NCI-H774 (cell line): ENCODE data around the gene PPIG.
"Not testable (repeated sequence)": the region's sequence is repeated elsewhere in the genome, so short reads cannot be mapped to it uniquely, and the experiment has no call there.

Experiments
- DNase-seq: peaks from one replicate; lab custom pipeline; 2025; lab: John Stamatoyannopoulos, UW

PPIG gene

GRCh38 chr2:169596546-169596945 lies 12.4 kb downstream of the PPIG start:
- DNase-seq, result not testable (repeated sequence)

GRCh38 chr2:169598982-169599381 lies 14.8 kb downstream of the PPIG start:
- no peak for DNase-seq

GRCh38 chr2:169599568-169599967 lies 15.4 kb downstream of the PPIG start:
- DNase-seq, result no peak

GRCh38 chr2:169609264-169609663 lies 25.1 kb downstream of the PPIG start:
- no peak for DNase-seq

- no peak for DNase-seq
These were observed 29.7 kb downstream of the PPIG start for GRCh38 chr2:169613876-169614275.

- DNase-seq, result not testable (repeated sequence)
These were observed 31.8 kb downstream of the PPIG start for GRCh38 chr2:169615982-169616381.

GRCh38 chr2:169619946-169620345 lies 35.8 kb downstream of the PPIG start:
- no peak for DNase-seq

GRCh38 chr2:169620509-169620908 lies 36.4 kb downstream of the PPIG start:
- DNase-seq, result no peak

- DNase-seq, result no peak
These were observed 39.1 kb downstream of the PPIG start for GRCh38 chr2:169623235-169623634.

- DNase-seq, result no peak
These were observed 41.6 kb downstream of the PPIG start for GRCh38 chr2:169625781-169626180.

- no peak for DNase-seq
These were observed 52.4 kb downstream of the PPIG start for GRCh38 chr2:169636440-169637097.

- DNase-seq, result no peak
These were observed 53.5 kb downstream of the PPIG start for GRCh38 chr2:169637620-169638019.

- DNase-seq, result no peak
These were observed 56.0 kb downstream of the PPIG start for GRCh38 chr2:169640104-169640503.

- DNase-seq, result no peak
These were observed 57.3 kb downstream of the PPIG start for GRCh38 chr2:169641464-169641863.

GRCh38 chr2:169644173-169644572 lies 60.0 kb downstream of the PPIG start:
- DNase-seq, result no peak

- no peak for DNase-seq
These were observed 63.3 kb downstream of the PPIG start for GRCh38 chr2:169647496-169647895.

GRCh38 chr2:169649278-169649677 lies 65.1 kb downstream of the PPIG start:
- no peak for DNase-seq

- DNase-seq, result no peak
These were observed 69.5 kb downstream of the PPIG start for GRCh38 chr2:169653636-169654035.

- DNase-seq, result no peak
These were observed 72.0 kb downstream of the PPIG start for GRCh38 chr2:169656164-169656563.

GRCh38 chr2:169658877-169659276 lies 74.7 kb downstream of the PPIG start:
- no peak for DNase-seq

- no peak for DNase-seq
These were observed 75.2 kb downstream of the PPIG start for GRCh38 chr2:169659320-169659719.

GRCh38 chr2:169661265-169661664 lies 77.1 kb downstream of the PPIG start:
- DNase-seq, result no peak

GRCh38 chr2:169662744-169663143 lies 78.6 kb downstream of the PPIG start:
- DNase-seq, result no peak

GRCh38 chr2:169663247-169663646 lies 79.1 kb downstream of the PPIG start:
- no peak for DNase-seq

GRCh38 chr2:169664600-169664977 lies 80.4 kb downstream of the PPIG start:
- no peak for DNase-seq
